ENCODE results near the gene WSB1.

WSB1 gene

GRCh38 chr17:27280527-27280926 is 13.4 kb upstream of the WSB1 start:
- FAIRE-seq, result no peak

- FAIRE-seq, result no peak
Observed at GRCh38 chr17:27281438-27281837, 12.5 kb upstream of the WSB1 start.

- FAIRE-seq, result no peak
Observed at GRCh38 chr17:27282054-27282551, 11.8 kb upstream of the WSB1 start.

GRCh38 chr17:27283060-27283459 is 10.9 kb upstream of the WSB1 start:
- no peak for FAIRE-seq

- FAIRE-seq, result no peak
Observed at GRCh38 chr17:27283751-27284150, 10.2 kb upstream of the WSB1 start.

GRCh38 chr17:27284811-27285415 is 9.0 kb upstream of the WSB1 start:
- no peak for FAIRE-seq

- FAIRE-seq, result no peak
Observed at GRCh38 chr17:27285516-27285915, 8.4 kb upstream of the WSB1 start.

- no peak for FAIRE-seq
Observed at GRCh38 chr17:27288183-27288582, 5.7 kb upstream of the WSB1 start.

GRCh38 chr17:27289856-27290255 is 4.1 kb upstream of the WSB1 start:
- no peak for FAIRE-seq

GRCh38 chr17:27290916-27291598 is 2.9 kb upstream of the WSB1 start:
- FAIRE-seq, result no peak

GRCh38 chr17:27293359-27293897 is 486 bp upstream of the WSB1 start:
- FAIRE-seq, result no peak

- FAIRE-seq, result no peak
Observed at GRCh38 chr17:27294689-27295630, 1.0 kb downstream of the WSB1 start.

- no peak for FAIRE-seq
Observed at GRCh38 chr17:27295945-27296344, 2.0 kb downstream of the WSB1 start.

GRCh38 chr17:27296428-27296979 is 2.6 kb downstream of the WSB1 start:
- no peak for FAIRE-seq

- no peak for FAIRE-seq
Observed at GRCh38 chr17:27299384-27300049, 5.6 kb downstream of the WSB1 start.

GRCh38 chr17:27303734-27304133 is 9.8 kb downstream of the WSB1 start:
- no peak for FAIRE-seq

GRCh38 chr17:27306276-27306835 is 12.4 kb downstream of the WSB1 start:
- no peak for FAIRE-seq

GRCh38 chr17:27310565-27311110 is 16.7 kb downstream of the WSB1 start:
- no peak for FAIRE-seq

- no peak for FAIRE-seq
Observed at GRCh38 chr17:27313301-27313700, 19.4 kb downstream of the WSB1 start.

GRCh38 chr17:27315322-27315721 is 21.4 kb downstream of the WSB1 start:
- FAIRE-seq, result no peak

GRCh38 chr17:27315796-27316465 is 22.0 kb downstream of the WSB1 start:
- no peak for FAIRE-seq

Measured in colon (tissue), 2 donors.